GM12875 (cell line): ENCODE measurements around the gene BRPF3.

Experiments used
- H3K4me3 ChIP-seq: one replicate; pipeline ENCODE4 v1.5.1; 2011; ENCODE audit warnings: low read depth, low read length, control low read depth
- TF ChIP-seq, protein P1 (sequence below): IDR thresholded peaks from 2 replicates; pipeline ENCODE4 v1.5.1; 2011; ENCODE audit warnings: low read depth, mild to moderate bottlenecking, control low read depth, inconsistent platforms, low read length, moderate library complexity, borderline replicate concordance; ENCODE audit not compliant: insufficient read depth

BRPF3 gene

DNA sequence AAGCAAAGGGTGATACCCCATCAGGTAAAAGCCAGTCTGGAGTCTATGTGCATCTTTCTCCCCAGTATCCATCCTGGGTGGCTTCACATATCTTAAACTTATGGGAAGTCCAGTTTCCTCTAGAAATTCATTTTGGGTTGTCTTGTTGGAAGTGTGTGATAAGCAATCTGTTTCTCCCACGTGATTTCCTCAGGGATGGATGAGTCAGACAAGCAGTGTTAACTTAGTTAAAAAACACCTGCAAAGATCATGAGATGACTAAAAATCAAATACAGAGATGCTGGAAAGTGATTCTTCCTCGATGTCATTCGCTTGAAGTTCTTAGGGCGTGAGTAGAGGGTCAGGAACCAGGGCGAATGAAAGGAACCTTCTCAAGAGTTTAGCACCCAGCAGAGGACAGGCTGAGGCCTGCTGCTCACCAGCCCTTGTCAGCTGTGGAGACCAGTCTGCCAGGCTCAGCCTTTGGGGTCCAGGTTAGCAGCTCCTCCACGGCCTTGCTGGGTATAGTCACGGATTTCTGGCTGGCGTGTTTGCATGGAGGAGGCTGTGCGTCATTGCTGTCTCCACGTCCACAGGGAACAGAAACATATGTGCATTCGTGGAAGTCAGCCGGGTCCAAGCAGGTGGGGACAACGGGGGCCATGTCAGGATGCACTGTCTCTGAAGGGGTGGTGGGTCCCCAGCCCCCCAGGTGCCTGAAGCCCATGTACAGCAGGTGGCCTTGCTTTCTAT, 70.5 kb downstream of the BRPF3 start:
- H3K4me3 ChIP-seq: no peak overlapping the region
- TF ChIP-seq, protein P1, sequence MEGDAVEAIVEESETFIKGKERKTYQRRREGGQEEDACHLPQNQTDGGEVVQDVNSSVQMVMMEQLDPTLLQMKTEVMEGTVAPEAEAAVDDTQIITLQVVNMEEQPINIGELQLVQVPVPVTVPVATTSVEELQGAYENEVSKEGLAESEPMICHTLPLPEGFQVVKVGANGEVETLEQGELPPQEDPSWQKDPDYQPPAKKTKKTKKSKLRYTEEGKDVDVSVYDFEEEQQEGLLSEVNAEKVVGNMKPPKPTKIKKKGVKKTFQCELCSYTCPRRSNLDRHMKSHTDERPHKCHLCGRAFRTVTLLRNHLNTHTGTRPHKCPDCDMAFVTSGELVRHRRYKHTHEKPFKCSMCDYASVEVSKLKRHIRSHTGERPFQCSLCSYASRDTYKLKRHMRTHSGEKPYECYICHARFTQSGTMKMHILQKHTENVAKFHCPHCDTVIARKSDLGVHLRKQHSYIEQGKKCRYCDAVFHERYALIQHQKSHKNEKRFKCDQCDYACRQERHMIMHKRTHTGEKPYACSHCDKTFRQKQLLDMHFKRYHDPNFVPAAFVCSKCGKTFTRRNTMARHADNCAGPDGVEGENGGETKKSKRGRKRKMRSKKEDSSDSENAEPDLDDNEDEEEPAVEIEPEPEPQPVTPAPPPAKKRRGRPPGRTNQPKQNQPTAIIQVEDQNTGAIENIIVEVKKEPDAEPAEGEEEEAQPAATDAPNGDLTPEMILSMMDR: no peak

DNA sequence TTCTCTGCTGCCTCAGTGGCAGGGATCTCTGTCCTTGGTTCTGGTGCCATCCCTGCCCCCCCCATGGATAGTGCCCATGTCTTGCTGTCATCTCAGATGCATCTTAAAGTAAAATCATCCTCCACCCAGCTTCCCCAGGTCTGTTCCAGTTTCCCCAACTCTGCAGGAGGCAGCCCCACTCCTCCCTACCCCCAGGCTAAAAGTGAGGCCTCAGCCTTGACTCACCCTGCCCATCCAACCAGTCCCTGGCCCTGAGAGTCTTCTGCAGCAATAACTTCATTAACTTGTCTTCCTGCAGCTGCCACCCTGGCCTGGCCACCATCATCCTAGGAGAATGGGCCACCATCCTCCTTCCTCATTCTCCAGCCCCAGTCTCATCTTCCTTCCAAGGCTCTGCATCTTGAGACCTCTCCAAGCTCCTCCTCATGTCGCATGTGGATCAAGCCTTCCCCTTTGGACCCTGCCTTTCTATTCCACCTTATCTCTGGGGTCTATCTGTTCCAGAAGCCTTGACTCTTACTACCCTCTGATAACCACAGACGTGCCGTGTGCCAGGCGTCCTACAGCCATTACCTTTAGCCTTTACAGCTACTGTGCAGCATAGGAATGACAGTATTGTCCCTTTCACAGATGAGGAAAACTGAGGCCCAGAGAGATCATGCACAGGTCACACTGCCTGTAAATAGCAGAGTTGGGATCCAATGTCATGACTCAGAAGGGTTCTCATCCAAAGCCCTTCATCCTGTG, 71.4 kb downstream of the BRPF3 start:
- TF ChIP-seq, protein P1: no peak
- no peak overlapping the region for H3K4me3 ChIP-seq

DNA sequence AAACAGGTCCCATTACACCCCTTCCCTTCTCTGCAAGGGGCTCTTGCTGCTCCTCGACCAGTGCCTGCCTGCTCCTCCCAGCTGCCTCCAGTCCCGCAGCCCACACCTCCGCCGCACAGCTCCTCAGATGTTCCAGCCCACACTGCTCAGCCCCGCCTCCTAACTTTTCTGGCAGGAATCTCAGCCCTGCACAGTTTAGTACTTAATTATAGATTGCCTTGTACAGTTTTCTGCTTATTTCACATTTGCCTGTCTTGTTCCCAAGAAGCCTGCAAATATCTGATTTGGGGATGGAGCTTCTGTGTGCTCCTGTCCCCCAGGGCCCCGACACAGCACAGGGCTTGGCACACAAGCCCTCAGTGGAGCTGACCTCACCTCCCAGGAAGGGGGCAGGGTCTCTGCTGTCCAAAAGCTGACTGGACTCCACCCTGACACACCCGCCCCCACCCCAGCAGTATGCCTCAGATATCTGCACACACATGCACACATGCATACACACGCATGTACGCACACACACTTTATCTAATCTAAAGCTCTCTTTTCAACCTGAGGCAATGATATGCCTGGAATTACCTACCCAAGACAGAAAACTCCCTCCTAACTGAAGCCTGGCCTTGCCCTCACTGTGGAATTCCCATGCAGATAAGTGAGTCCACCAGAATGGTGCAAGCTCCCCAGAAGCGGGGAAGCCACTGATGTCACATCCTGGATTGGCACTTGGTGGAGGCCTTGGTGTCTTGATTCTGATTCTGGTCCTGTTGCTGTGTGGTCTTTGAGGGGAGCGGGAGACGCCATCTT, 72.1 kb downstream of the BRPF3 start:
- H3K4me3 ChIP-seq: no peak overlapping the region
- TF ChIP-seq, protein P1: no peak

DNA sequence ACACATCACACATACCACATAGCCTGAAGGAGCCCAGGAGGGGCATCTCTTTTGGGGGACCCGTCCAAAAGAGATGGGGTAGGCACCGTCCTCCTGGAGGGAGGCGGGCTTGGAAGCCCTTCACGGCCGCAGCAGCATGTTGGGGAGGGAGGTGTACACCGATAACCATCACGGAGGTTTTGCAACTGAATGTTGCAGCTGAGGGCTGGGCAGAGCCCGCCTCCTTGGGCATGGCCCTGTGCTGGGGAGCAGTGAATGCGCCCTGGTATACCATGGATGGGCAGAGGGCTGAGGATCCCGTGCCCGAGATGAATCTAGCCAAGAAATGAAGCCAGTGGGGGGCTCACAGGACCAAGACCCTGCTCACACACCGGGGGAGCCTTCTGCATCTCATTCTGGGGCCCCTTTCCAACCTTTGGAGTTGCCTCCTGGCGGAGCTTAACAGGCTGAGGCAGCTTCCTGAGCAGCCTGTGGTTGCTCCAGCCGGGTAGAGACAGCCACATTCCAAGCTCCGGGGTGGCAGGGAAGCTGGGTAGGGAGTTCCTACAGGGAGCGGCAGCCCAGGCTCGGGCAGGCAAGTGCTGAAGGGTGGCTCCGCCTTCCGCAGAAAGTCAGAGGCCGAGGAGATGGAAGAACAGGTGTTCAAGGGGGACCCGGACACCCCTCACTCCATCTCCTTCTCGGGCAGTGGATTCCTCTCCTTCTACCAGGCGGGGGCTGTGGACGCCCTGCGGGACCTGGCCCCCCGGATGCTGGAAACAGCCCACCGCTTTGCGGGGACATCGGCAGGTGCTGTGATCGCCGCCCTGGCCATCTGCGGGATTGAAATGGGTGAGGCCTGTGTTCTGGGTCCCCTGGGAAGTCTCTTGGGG, 73.5 kb downstream of the BRPF3 start, which contains the start of gene PNPLA1:
Gene PNPLA1 (plus strand): TSS at position 227 of the 872 bp plus-strand sequence. CDS start 400 bp downstream, at position 627.
- H3K4me3 ChIP-seq: no peak within 1 kb of the TSS
- TF ChIP-seq, protein P1: no peak

DNA sequence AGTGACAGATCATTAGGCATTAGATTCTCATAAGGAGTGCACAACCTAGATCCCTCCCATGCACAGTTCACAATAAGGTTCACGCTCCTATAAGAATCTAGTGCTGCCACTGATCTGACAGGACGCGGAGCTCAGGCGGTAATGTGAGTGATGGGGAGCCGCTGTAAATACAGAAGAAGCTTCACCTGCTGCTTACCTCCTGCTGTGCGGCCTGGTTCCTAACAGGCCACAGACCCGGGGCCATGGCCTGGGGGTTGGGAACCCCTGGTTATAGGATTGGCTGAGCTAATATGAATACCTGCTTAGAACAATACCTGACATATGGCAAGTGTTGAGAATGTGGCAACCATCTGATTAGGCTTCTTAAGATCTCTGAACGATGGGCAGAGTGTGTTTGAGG, 75.7 kb downstream of the BRPF3 start:
- H3K4me3 ChIP-seq: no peak overlapping the region
- TF ChIP-seq, protein P1: no peak

DNA sequence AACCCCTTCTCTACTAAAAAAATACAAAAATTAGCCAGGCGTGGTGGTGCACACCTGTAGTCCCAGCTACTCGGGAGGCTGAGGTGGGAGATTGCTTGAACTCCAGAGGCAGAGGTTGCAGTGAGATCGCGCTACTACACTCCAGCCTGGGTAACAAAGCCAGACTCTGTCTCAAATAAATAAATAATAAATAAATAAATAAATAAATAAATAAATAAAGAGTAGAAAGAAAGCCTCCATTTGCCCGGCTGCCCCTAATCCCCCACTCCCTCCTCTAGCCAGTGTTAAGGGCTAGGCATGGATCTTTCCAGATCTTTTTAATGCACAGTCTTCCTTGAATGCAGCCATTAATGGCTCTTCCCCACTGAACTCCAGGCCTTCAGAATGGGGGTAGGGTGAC, 76.5 kb downstream of the BRPF3 start:
- TF ChIP-seq, protein P1: no peak
- H3K4me3 ChIP-seq: no peak overlapping the region
